Mesothelial cell of epicardium (in vitro differentiated cells): Measurements from ENCODE around the gene SLC2A14. TPM values are rescaled to one million over a fixed set of nuclear protein-coding genes. Genes with fewer than 3 reads are reported as not detected.
A peak's percentile ranks its signal among the peaks of the same experiment; 100 is the strongest.
"Not testable (repeated sequence)": the region's sequence is repeated elsewhere in the genome, so short reads cannot be mapped to it uniquely, and the experiment has no call there.

Experiments
- DNase-seq, 2 experiments: peaks; one replicate each; pipeline ENCODE4 v3.0.0; 2021; ENCODE audit warnings: low spot score in 2 of 2; ENCODE audit not compliant: unreplicated experiment in 2 of 2
- H3K27ac Mint-ChIP-seq: 2 replicates; pipeline ENCODE4 v1.8.0; 2021; ENCODE audit warnings: mixed read lengths
- H3K27me3 Mint-ChIP-seq: 2 replicates; pipeline ENCODE4 v1.8.0; 2021; ENCODE audit warnings: low read depth, mixed read lengths
- H3K36me3 Mint-ChIP-seq: 2 replicates; pipeline ENCODE4 v1.8.0; 2021; ENCODE audit warnings: mixed read lengths
- H3K4me1 Mint-ChIP-seq: 2 replicates; pipeline ENCODE4 v1.8.0; 2021; ENCODE audit warnings: mixed read lengths
- H3K4me3 Mint-ChIP-seq: 2 replicates; pipeline ENCODE4 v1.8.0; 2021; ENCODE audit warnings: mild to moderate bottlenecking, moderate library complexity, mixed read lengths
- H3K9me3 Mint-ChIP-seq: 2 replicates; pipeline ENCODE4 v1.8.0; 2021; ENCODE audit warnings: mixed read lengths
- total RNA-seq: library from RNA; stranded (reverse); gene quantifications from 3 replicates; pipeline ENCODE4 v1.2.1, GENCODE V29; 2021
- TF ChIP-seq, protein P1 (sequence below): fragments of 200-600 bp; sonication (generic); IDR thresholded peaks from one replicate; pipeline ENCODE4 v1.5.0; 2021; ENCODE audit warnings: antibody characterized with exemption; ENCODE audit not compliant: unreplicated experiment

The SLC2A14 gene
- total RNA-seq, 1 donor from 2014 or later, result 4.9 TPM

DNA sequence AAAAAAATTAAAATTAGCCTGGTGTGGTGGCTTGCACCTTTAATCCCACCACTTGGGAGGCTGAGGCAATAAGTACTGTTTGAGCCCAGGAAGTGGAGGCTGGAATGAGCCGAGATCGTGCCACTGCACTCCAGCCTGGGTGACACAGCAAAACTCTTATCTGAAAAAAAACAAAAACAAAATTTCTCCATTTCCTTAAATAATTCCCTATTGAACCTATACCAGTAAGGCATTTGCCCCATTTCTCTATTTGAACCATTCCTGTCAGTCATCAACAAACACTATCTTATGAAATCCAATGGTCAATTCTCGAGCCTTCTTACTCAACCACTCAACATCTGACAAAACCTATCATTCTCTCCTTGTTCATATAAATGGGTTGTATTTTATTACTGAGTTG, 14.7 kb downstream of the SLC2A14 start:
- H3K36me3 Mint-ChIP-seq, result no peaks in the 10 kb centered on the region
- no peaks in the 10 kb centered on the region for H3K9me3 Mint-ChIP-seq
- H3K4me1 Mint-ChIP-seq, result peaks cover 23% of the 10 kb centered on the region
- no peaks in the 10 kb centered on the region for H3K27me3 Mint-ChIP-seq
- no peak for DNase-seq
- TF ChIP-seq, protein P1, sequence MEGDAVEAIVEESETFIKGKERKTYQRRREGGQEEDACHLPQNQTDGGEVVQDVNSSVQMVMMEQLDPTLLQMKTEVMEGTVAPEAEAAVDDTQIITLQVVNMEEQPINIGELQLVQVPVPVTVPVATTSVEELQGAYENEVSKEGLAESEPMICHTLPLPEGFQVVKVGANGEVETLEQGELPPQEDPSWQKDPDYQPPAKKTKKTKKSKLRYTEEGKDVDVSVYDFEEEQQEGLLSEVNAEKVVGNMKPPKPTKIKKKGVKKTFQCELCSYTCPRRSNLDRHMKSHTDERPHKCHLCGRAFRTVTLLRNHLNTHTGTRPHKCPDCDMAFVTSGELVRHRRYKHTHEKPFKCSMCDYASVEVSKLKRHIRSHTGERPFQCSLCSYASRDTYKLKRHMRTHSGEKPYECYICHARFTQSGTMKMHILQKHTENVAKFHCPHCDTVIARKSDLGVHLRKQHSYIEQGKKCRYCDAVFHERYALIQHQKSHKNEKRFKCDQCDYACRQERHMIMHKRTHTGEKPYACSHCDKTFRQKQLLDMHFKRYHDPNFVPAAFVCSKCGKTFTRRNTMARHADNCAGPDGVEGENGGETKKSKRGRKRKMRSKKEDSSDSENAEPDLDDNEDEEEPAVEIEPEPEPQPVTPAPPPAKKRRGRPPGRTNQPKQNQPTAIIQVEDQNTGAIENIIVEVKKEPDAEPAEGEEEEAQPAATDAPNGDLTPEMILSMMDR, result no peak
- no peak overlapping the region for H3K27ac Mint-ChIP-seq
- no peak overlapping the region for H3K4me3 Mint-ChIP-seq

DNA sequence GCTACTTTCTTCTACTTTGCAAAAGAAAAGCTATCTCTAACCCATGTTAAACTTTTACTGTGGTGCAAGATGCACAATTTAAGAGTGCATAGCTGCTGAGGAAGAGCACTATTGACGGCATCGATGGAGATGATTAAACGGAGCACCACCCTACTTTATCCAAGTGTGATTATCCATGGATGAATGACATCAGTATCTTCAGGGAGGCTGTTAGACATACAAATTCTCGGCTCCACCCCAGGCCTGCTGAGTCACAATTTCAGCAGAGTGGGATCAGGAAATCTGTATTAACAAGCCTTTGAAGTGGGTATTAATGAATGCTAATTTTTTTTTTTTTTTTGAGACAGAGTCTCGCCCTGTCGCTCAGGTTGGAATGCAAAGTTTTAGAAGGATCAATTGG, 16.2 kb downstream of the SLC2A14 start:
- Mint-ChIP-seq H3K4me1 (peaks cover 36% of the 10 kb centered on the region), H3K27me3 (no peaks in the 10 kb centered on the region), H3K9me3 (no peaks in the 10 kb centered on the region), H3K36me3 (no peaks in the 10 kb centered on the region), H3K4me3 (no peak overlapping the region), H3K27ac (no peak overlapping the region)
- no peak for DNase-seq
- TF ChIP-seq, protein P1, result no peak

DNA sequence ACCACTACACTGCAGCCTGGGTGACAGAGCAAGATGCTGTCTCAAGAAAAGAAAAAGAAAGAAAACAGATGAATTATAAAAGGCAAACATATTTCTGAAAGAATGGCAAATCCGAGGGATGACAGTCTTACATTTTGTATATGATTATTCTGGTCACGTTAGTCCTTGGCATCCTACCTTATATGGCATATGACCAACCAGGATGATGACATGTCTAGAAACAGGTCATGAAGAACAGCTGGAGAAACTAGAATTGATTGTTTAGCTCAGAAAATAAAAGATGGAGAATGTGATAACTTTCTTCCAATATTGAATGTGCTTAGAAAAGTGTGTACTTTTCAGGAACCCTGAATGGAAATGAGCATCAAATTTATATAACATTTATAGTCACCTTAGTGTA, 19.2 kb downstream of the SLC2A14 start:
- TF ChIP-seq, protein P1, result no peak
- DNase-seq, result no peak
- H3K36me3 Mint-ChIP-seq, result no peaks in the 10 kb centered on the region
- H3K4me1 Mint-ChIP-seq, result peaks cover 30% of the 10 kb centered on the region
- no peaks in the 10 kb centered on the region for H3K9me3 Mint-ChIP-seq
- no peaks in the 10 kb centered on the region for H3K27me3 Mint-ChIP-seq
- no peak overlapping the region for H3K27ac Mint-ChIP-seq
- no peak overlapping the region for H3K4me3 Mint-ChIP-seq

DNA sequence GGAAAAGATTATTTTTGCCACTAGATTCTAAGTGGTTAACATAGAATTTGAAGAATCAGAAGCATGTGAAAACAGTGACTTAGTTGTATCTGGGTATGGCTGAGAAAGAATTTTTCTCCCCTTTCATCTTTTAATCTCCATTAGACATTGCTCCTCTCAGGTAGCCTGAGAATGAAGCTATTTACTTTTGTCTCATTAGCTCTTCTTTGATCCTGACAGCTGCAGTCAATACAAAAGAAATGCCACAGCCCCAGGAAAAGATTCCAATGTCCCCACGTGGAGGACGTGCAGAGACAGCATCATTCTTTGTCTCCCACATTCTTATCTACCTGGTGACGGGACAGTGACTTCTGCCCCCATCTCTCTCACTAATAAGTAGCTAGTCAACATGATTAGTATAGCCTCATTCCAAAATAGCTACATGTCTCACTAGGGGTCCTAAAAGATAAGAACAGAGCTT, 21.1 kb downstream of the SLC2A14 start:
- H3K36me3 Mint-ChIP-seq, DNase-seq, H3K9me3 Mint-ChIP-seq, H3K27me3 Mint-ChIP-seq, H3K4me3 Mint-ChIP-seq: not testable (repeated sequence)
- H3K27ac Mint-ChIP-seq, result peak overlapping the region; percentile 90
- peaks cover 42% of the 10 kb centered on the region for H3K4me1 Mint-ChIP-seq

DNA sequence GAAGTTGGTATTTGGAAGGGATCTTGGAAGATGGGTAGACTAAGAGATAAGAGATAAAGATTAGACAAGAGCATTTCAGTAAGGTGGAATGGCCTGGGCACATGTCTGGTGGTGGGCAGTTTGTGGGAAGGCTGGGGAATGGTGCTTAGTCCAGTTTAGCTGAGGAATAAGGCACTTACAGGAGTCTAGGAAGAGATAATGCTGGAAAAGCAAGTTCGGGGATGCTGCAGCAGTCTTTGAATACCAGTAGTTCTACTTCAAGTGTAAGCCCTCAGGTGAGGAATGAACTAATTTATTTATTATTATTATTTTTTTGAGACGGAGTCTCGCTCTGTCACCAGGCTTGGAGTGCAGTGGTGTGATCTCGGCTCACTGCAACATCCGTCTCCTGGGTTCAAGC, 22.6 kb downstream of the SLC2A14 start:
- not testable (repeated sequence) for DNase-seq, H3K9me3 Mint-ChIP-seq, H3K4me3 Mint-ChIP-seq, H3K36me3 Mint-ChIP-seq, H3K27me3 Mint-ChIP-seq
- H3K4me1 Mint-ChIP-seq, result peaks cover 42% of the 10 kb centered on the region
- peak overlapping the region; percentile 86 for H3K27ac Mint-ChIP-seq

DNA sequence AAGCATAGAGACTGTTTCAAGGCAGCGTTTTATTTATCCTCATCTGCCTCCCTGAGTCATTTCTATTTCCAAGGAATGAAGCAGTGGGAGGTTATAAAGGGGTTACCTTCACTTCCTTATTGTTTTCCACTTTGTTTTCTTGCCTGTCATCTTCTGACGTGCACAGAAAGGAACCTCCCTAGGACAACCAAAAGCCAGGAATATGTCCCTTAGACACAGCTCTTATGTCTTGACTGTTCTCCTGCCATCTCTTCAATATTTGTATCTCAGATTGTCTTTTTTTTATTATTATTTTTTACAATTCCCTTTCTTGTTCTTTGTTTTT, 24.7 kb downstream of the SLC2A14 start:
- H3K27me3 Mint-ChIP-seq, H3K9me3 Mint-ChIP-seq, H3K4me3 Mint-ChIP-seq, DNase-seq, H3K36me3 Mint-ChIP-seq: not testable (repeated sequence)
- H3K4me1 Mint-ChIP-seq, result peaks cover 46% of the 10 kb centered on the region
- H3K27ac Mint-ChIP-seq, result peak overlapping the region; percentile 47

DNA sequence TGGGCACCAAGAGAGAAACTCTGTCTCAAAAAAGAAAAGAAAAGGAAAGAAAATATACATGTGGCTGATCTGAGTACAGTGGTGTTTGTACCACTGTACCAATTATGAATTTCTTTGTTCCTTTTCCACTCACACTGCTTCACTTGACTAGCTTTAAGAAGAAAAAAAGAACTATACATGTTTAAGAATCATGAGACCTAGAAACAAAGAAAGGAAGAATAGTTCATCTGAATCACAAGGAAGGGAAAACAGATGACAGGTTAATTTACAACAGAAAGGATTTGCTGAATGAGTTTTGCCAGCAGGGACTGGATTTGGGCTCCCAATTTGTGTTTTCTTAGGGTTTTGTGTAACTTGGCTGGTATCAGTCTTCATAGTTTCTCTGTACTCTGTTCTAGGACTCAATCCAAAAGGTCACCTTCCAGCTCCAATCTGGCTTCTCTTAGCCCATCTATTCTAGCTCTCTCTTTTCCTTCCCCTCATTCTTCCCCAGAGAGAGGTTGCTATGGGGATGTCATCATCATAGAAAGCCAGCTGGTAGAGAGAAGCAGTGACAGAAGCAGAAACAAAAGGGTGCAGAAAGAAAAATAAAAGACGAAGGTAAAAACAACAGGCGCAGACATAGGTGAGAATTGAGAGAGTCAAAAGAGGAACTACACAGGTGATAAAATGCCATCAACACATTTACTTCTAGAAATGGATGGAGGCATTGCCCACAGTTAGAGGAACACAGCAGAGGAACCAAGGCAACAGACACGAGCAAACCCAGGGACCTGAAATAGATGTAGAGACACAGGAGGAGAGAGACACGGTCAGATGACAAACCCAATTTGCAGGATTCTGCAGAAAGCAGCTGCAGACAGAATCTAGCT, 25.3 kb downstream of the SLC2A14 start:
- Mint-ChIP-seq H3K27ac (peak overlapping the region; percentile 71), H3K4me1 (peaks cover 40% of the 10 kb centered on the region)
- not testable (repeated sequence) for H3K9me3 Mint-ChIP-seq, H3K27me3 Mint-ChIP-seq, H3K36me3 Mint-ChIP-seq, H3K4me3 Mint-ChIP-seq, DNase-seq
